ENCODE measurements around the gene SLC17A7.

DNA sequence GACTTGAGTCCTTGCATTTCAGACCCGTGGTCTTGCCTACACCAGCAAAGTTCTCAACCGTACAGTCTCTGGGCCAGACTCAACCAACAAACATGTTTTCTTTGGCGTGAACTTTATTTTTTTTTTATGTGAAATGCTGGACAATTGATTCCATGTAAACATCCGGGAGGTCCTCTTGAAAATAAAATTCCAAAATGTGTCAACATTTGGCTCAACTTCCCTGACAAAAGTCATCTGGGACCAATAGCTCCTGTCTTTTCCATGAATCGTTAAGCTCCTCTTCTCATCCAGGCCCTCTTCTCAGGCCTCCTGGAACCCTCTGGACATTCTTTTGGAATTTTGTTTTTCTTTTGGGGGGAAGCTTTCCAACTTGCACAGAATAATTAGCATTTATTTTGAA, 14.4 kb upstream of the SLC17A7 start:
- TF ChIP-seq, protein P1, sequence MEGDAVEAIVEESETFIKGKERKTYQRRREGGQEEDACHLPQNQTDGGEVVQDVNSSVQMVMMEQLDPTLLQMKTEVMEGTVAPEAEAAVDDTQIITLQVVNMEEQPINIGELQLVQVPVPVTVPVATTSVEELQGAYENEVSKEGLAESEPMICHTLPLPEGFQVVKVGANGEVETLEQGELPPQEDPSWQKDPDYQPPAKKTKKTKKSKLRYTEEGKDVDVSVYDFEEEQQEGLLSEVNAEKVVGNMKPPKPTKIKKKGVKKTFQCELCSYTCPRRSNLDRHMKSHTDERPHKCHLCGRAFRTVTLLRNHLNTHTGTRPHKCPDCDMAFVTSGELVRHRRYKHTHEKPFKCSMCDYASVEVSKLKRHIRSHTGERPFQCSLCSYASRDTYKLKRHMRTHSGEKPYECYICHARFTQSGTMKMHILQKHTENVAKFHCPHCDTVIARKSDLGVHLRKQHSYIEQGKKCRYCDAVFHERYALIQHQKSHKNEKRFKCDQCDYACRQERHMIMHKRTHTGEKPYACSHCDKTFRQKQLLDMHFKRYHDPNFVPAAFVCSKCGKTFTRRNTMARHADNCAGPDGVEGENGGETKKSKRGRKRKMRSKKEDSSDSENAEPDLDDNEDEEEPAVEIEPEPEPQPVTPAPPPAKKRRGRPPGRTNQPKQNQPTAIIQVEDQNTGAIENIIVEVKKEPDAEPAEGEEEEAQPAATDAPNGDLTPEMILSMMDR (IDR thresholded peaks at IDR 0.05): no peak
- TF ChIP-seq EP300 (IDR thresholded peaks at IDR 0.05): no peak

Data from ovary (tissue), 3 donors.